A673 (cell line): ENCODE data around the gene P2RY14. TPM values are rescaled to one million over a fixed set of nuclear protein-coding genes. Genes with fewer than 3 reads are reported as not detected.
A peak's percentile ranks its signal among the peaks of the same experiment; 100 is the strongest.

Experiments used
- BruUV-seq: library from RNA; stranded (reverse); fragments of 400-500 nt; replicated peaks from 2 replicates; lab custom pipeline; 2021; lab: Mats Ljungman, UMichigan
- CTCF ChIA-PET: fragments of 300-600 bp; sonication (Branson Sonifier 250); formaldehyde crosslinking; loops from one replicate; lab custom pipeline; 2022; ENCODE audit warnings: antibody characterized with exemption; lab: Charles Lee
- POLR2A ChIA-PET: fragments of 300-600 bp; sonication (Branson Sonifier 250); formaldehyde crosslinking; loops from one replicate; lab custom pipeline; 2022; ENCODE audit warnings: antibody characterized with exemption; ENCODE audit not compliant: low non-redundant PET; lab: Charles Lee
- DNase-seq: peaks from one replicate; pipeline ENCODE4 v3.0.0-alpha.2; 2015; ENCODE audit warnings: low spot score
- H3K27ac ChIP-seq: fragments of 200-600 bp; sonication (generic); 2 replicates; pipeline ENCODE4 v1.5.1; 2016; ENCODE audit warnings: mixed run types, low read depth, mild to moderate bottlenecking, mixed read lengths, antibody characterized with exemption, low read length; ENCODE audit not compliant: poor library complexity, severe bottlenecking
- H3K27me3 ChIP-seq: fragments of 200-600 bp; sonication (generic); replicated peaks from 2 replicates; pipeline ENCODE4 v1.6.1; 2017; ENCODE audit warnings: mixed run types, low read depth, mild to moderate bottlenecking, mixed read lengths, antibody characterized with exemption, low read length; ENCODE audit not compliant: insufficient read depth, poor library complexity
- H3K36me3 ChIP-seq: fragments of 200-600 bp; sonication (generic); 2 replicates; pipeline ENCODE4 v1.6.1; 2016; ENCODE audit warnings: mixed run types, mild to moderate bottlenecking, mixed read lengths, antibody characterized with exemption, low read length; ENCODE audit not compliant: insufficient read depth, poor library complexity, severe bottlenecking
- H3K4me1 ChIP-seq: fragments of 200-600 bp; sonication (generic); 2 replicates; pipeline ENCODE4 v1.6.1; 2017; ENCODE audit warnings: mixed run types, mild to moderate bottlenecking, mixed read lengths, antibody characterized with exemption, low read length; ENCODE audit not compliant: insufficient read depth, poor library complexity, severe bottlenecking
- H3K4me3 ChIP-seq: fragments of 200-600 bp; sonication (generic); 2 replicates; pipeline ENCODE4 v1.5.1; 2016; ENCODE audit warnings: low read depth, mixed run types, mild to moderate bottlenecking, mixed read lengths, low read length; ENCODE audit not compliant: poor library complexity, severe bottlenecking
- H3K9me3 ChIP-seq: fragments of 200-600 bp; sonication (generic); 2 replicates; pipeline ENCODE4 v1.6.1; 2016; ENCODE audit warnings: mixed run types, low read depth, mild to moderate bottlenecking, mixed read lengths, antibody characterized with exemption, low read length; ENCODE audit not compliant: poor library complexity, severe bottlenecking
- CTCF ChIP-seq: fragments of 300-800, 200-600 bp; sonication (generic); conservative IDR thresholded peaks from 2 replicates; pipeline ENCODE4 v1.5.1; 2017; ENCODE audit warnings: low read depth, mild to moderate bottlenecking, antibody characterized with exemption, low read length, moderate library complexity, mixed read lengths
- EZH2 ChIP-seq: fragments of 200-600 bp; sonication (generic); IDR thresholded peaks from 2 replicates; pipeline ENCODE4 v1.6.1; 2017; ENCODE audit warnings: borderline replicate concordance, low read depth, mild to moderate bottlenecking, mixed read lengths, antibody characterized with exemption, low read length; ENCODE audit not compliant: poor library complexity, severe bottlenecking
- intact Hi-C: fragments of 100-400 bp; cut with micrococcal nuclease; formaldehyde crosslinking; loops from one replicate; pipeline ENCODE4 v1.10.0; 2022; ENCODE audit not compliant: unreplicated experiment
- total RNA-seq: library from RNA; stranded (reverse); gene quantifications from 2 replicates; pipeline ENCODE4 v1.2.3, GENCODE V29; 2021

P2RY14 gene
- total RNA-seq, 1 experiment from 2014 or later = not detected

- H3K27me3 ChIP-seq = no peaks in the 10 kb centered on the region
- no peak for DNase-seq
- no peaks in the 10 kb centered on the region for H3K36me3 ChIP-seq
- no peaks in the 10 kb centered on the region for H3K9me3 ChIP-seq
- no TSS peak for BruUV-seq
- intact Hi-C loops = no loop called here
- ChIA-PET POLR2A (no interaction called here), CTCF (no interaction called here)
- TF ChIP-seq EZH2 (no peak), CTCF (no peak)
- H3K4me3 ChIP-seq = no peak overlapping the region
- peaks cover 17% of the 10 kb centered on the region for H3K4me1 ChIP-seq
- H3K27ac ChIP-seq = no peak overlapping the region
These were observed 11.3 kb downstream of the P2RY14 start for GRCh38 chr3:151267066-151267465.

DNA sequence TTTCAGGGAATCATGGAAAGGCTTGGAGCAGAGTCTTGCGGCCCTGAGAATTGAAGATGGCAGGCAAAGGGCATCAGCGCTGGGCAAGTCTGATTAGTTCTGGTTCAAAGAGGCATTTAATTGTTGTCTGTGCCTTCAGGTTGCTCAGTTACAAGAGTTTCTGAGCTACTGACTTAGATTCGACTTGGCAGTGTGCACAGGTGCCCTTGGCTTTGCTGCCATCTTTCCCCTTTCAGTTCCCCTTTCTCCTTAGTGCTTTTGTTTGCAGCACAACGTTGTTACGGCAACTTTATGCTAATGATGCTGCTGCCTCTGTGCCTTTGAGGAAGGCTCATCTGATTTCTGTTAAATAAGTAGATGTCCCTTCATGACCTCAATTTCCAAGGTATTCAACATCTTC lies 12.5 kb downstream of the P2RY14 start:
- intact Hi-C loops = no loop called here
- H3K27me3 ChIP-seq = no peaks in the 10 kb centered on the region
- ChIA-PET CTCF (no interaction called here), POLR2A (no interaction called here)
- peaks cover 17% of the 10 kb centered on the region for H3K4me1 ChIP-seq
- H3K36me3 ChIP-seq = no peaks in the 10 kb centered on the region
- H3K9me3 ChIP-seq = no peaks in the 10 kb centered on the region
- no peak overlapping the region for H3K27ac ChIP-seq
- no peak overlapping the region for H3K4me3 ChIP-seq
- peak; percentile 14 for DNase-seq
- TF ChIP-seq CTCF (no peak), EZH2 (no peak)
- no TSS peak for BruUV-seq

DNA sequence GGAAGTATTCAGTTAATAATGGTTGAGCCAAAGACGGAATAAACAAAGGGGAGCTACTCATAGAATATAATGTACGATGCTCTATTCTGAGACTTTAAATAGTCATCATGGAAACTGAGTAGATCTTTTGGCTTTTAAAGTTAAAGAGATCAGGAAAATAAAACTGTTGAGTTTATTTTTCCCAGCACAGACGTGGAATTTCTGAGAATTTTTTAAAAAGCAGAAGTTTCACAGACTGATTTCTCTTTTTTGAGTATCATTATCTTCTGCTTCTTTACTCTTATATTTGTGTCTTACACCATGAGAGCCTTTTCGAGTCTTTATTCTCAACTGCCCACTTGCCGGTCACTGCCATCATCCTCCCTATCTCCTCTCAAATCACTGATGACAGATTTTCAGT lies 13.2 kb downstream of the P2RY14 start:
- CTCF ChIA-PET = no interaction called here
- TF ChIP-seq EZH2 (no peak), CTCF (no peak)
- Histone ChIP-seq H3K4me1 (peaks cover 17% of the 10 kb centered on the region), H3K36me3 (no peaks in the 10 kb centered on the region), H3K27me3 (no peaks in the 10 kb centered on the region), H3K9me3 (no peaks in the 10 kb centered on the region), H3K4me3 (no peak overlapping the region), H3K27ac (no peak overlapping the region)
- intact Hi-C loops = no loop called here
- no peak for DNase-seq
- no TSS peak for BruUV-seq
- POLR2A ChIA-PET = no interaction called here
